GM18511 (cell line): ENCODE measurements around the gene ATP12A.

Source experiments
- ATAC-seq: cut with Tn5 transposase; IDR thresholded peaks from one replicate; pipeline ENCODE4 v1.9.1; 2021; ENCODE audit warnings: mild to moderate bottlenecking, moderate library complexity; ENCODE audit not compliant: unreplicated experiment

ATP12A gene

DNA sequence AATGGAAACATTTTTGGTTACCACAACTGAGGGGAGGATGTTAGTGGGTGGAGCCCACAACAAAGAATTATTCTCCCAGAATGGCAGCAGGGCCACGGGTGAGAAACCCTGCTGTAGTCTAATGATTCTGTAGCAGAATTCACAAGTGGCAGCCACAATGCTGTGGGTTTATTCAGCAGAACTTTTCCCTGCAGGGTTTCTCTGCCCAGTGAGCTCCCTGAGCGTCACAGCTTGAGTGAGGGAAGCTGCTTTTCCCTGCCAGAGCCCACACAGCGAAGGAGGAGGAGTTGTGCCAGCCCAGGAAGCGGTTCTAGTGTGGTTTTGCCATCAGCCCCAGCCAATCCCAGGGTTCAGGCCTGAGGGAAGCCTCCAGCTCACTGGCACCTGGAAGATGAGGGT is 4.4 kb downstream of the ATP12A start:
- ATAC-seq, result peak; percentile 49

DNA sequence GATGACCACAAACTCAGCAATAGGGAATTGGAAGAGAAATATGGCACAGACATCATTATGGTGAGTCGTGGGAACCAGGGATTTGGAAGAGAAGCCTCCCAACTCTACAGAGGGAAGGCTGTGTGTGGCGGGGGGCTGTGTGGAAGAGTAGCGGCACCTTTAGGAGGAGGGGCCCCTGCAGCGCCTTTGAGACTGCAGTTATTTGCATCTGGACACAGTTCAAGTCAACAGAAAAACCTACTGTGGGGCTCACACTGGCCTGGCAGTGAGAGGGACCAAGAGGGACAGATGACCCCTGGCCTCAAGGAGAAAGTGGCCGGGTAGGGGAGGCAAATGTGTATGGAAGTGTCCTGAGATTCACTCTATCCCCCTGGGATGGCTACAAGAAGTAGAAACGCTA is 5.1 kb downstream of the ATP12A start:
- no peak for ATAC-seq

DNA sequence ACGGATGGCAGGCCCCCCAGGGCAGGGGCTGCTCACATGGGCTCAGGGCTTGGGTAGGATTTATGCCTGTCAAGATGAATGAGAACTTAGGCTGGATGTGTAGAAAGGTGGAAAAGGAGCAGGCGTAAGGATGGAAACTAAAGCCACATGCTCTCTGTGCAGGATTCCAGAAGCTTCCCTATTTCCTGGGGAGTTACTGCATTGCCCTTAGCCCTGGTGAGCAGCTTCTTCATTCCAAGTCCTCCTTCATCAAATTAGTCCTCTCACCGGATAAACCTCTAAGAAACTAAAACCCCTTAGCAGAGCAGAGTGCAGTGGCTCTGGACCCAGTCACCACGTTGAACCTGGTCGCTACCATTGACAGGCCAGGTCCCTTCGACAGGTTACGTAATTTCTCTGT is 7.4 kb downstream of the ATP12A start:
- no peak for ATAC-seq

DNA sequence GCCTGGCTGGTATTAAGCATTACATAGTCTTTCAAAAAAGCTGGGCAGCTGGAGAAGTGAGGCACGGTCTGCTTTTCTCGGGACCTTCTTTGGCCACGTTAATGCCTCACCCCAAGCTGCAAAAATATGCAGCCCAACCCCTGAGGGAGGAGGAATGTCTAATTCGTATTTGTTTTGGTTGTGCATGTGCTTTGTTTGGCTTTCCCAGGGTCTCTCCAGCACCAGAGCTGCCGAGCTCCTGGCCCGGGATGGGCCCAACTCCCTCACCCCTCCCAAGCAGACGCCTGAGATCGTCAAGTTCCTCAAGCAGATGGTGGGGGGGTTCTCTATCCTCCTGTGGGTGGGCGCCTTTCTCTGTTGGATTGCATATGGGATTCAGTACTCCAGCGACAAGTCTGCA is 7.9 kb downstream of the ATP12A start:
- ATAC-seq, result no peak

DNA sequence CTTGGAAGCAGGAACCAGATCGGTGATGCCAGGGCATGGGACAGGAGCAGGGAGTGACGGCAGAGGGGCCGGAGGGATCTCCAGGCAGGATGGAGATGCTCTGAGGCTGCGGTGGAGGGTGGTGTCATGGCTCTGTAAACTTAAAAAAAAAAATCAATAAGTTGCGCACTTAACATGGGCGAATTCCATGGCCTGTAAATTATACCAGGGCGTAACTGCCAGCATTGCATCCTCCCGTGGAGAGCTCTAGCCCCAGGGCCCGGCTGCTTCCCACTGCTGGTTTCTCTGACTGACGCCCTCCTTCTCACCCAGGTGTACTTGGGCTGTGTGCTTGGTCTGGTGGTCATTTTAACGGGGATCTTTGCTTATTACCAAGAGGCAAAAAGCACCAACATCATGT is 8.7 kb downstream of the ATP12A start:
- no peak for ATAC-seq

DNA sequence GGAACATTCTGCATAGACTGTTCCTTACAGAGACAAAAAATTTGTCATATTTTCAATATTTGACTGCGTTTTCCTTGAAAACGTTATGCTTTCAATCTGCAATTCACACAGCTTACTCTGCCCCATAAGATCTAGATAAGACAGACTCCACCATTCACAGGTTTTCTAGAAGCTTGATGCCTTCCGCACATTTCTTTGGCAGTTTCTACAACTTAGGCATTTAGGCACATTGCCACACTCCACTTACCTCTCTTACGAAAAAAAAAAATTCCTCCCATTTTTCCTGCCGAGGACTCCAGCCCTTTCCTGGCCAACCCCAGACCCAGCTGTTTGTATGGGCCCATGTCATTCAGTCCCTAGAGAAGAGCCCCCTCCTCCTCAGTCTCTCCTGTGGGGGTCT is 11.2 kb downstream of the ATP12A start:
- no peak for ATAC-seq

DNA sequence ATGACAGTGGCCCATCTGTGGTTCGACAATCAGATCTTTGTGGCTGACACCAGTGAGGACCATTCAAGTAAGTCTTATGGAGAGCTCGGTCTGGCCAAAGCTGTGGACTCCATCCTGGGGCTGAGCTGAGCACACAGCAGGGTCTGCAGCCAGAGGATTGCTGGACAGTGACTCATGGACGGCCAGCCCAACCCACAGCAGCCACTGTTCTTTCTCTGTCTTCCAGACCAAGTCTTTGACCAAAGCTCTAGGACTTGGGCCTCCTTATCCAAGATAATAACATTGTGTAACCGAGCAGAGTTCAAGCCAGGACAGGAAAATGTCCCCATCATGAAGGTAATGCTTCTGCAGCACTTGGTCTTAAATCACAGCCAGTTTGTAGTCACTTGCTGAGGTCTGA is 12.4 kb downstream of the ATP12A start:
- no peak for ATAC-seq

DNA sequence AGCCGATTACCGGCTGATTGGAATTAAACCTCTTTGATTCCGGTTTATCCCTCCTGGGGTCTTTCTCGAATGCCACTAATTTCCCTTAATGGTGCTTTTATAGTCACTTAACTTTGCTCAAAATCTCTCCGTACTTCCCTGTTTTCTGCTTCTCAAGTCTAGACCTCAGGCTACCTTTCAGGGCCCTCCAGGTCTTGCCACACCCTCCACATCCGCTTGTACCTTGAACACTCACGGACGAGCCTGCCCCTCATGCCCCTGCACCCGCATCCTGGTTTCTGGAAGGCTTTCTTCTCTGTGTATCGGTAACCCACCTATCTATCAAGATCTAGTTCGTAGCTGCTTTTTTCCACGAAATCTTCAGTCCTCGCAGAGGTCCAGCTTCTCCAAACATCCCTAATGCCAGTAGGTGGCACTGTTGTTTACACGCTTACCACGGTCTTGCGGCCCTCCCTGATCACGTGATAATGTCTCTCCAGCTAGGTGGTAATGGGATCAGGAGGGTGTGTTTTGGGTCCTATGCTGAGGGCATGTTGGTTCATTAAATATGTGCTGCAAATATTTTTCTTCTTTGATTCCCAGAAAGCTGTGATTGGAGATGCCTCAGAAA is 13.8 kb downstream of the ATP12A start:
- ATAC-seq, result no peak

DNA sequence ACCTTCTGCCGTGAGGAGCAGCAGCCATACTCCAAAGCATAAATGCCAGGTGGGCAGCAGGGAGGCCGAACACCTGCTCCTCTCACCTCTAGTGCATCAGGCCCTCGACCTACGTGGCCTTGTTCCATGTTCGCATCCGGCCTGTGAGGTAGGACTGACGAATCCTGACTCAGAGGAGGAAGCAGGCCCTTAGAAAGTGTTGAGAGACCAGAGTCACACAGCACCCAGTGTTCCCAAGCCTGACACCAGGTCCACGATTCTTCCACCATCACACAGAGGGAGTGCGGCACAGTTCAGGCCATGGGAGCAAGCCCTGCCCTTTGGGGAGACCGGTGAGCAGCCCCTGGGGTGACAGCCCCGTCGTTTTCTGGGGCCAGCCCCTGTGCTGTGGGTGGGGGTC is 14.7 kb downstream of the ATP12A start:
- no peak for ATAC-seq

DNA sequence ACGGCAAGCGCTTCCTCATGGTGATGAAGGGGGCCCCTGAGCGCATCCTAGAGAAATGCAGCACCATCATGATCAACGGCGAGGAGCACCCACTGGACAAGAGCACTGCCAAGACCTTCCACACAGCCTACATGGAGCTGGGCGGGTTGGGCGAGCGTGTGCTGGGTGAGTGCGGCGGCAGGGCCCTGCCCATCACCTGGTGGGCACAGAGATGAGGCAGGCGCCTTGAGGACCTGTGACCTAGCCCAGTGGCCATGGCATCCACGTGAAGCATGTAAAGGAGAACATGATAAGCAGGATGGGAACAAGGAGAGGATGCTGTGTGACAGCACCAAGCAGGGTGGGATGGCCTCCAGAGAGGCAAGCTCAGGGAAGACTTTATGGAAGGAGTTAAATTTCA is 18.5 kb downstream of the ATP12A start:
- no peak for ATAC-seq

DNA sequence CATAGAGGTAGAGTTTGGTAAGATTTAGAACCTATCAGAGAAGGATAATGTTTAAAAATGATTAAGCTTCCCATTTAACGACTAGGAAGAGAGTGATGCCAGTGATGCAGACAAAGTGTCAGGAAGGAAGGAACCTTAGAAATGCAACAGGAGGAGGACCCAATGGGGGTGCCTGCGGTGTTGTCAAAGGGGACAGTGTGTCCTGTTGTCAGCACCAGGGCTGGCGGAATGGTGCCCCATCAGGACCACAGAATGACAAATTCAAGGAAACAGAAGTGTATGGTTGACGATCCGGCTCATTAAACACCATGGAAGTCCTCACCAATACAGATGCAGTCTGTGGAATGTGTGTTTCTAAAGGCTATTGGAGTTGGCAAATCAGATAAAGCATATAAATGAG is 19.3 kb downstream of the ATP12A start:
- ATAC-seq, result no peak

DNA sequence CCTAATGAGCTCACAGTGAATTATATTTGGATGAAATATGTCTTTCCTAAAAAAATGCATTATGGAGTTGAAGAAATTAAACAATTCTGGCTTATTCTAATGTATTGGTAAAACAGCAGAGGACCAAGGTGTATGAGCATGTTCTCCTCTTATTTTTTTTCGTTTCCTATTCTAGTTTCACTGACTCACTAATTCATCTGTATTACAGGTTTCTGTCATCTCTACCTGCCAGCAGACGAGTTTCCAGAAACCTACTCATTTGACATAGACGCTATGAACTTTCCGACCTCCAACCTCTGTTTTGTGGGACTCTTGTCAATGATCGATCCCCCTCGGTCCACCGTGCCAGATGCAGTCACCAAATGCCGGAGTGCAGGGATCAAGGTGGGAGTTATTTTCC is 20.3 kb downstream of the ATP12A start:
- no peak for ATAC-seq

DNA sequence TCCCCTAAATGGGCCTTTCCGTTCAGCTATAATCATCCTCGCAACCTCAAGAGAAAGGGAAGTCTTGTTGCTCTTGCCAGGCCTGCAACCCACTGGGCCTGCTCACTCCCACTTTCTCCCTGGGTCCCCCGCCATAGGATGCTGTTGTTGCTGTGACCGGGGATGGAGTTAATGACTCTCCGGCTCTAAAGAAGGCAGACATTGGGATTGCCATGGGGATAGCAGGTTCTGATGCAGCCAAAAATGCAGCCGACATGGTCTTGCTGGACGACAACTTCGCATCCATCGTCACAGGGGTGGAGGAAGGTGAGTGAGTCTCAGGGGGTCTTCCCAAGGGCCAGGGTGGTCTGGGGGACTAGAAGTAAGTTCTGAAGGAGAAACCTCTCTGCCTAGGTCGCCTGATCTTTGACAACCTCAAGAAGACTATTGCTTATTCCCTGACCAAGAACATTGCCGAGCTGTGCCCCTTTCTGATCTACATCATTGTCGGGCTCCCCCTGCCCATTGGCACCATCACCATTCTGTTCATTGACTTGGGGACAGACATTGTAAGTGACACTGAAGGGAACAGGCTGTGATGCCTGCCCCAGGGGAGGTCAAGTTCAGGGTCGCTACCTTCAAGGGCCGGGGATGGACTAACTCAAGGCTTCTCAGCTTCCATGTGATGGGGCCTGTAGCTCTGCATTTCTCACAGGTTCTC is 26.8 kb downstream of the ATP12A start:
- no peak for ATAC-seq

DNA sequence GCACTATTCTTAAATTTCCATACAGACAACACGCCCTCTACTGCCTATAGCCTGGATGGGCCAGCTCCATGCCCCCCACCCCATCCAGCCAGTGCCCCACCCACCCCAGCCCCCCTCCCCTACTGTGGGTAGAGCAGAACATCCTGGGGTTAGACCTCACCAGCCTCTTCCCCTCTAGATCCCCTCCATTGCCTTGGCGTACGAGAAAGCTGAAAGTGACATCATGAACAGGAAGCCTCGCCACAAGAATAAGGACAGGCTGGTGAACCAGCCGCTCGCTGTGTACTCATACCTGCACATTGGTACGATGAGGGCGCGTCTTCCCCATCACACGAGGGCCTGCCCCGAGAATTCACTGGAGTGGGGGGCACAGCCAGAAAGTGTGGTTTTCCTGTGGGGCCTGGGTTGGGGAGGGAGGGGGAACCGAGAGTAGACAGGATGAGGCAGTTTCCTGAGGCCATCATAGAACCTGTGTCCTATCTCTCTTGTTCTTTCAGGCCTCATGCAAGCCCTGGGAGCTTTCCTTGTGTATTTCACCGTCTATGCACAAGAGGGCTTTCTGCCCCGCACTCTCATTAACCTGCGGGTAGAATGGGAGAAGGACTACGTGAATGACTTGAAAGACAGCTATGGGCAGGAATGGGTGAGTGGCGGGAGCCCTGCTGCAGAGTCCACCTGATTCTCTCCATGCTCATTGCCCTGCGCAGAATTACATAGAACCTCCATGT is 29.1 kb downstream of the ATP12A start:
- peak; percentile 92 for ATAC-seq

DNA sequence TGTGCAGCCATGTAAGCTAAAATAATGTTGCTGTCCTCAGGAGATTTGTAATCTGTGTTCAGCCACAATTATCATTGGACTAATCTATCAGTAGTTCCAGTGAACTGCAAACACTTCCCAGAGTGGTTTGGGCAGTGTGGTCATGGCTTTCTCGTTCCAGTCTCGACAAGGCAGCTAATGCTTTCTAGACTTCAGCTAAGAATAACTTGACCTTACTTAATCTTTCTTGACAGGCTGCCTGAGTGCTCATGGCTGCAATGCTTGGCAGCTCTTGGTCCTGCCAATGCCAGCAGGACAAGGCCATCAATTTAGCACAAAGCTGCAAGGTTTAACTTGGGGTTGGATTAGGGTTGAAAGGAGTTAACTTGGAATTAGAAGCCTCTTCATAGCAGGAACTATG is 32.8 kb downstream of the ATP12A start:
- ATAC-seq, result no peak

DNA sequence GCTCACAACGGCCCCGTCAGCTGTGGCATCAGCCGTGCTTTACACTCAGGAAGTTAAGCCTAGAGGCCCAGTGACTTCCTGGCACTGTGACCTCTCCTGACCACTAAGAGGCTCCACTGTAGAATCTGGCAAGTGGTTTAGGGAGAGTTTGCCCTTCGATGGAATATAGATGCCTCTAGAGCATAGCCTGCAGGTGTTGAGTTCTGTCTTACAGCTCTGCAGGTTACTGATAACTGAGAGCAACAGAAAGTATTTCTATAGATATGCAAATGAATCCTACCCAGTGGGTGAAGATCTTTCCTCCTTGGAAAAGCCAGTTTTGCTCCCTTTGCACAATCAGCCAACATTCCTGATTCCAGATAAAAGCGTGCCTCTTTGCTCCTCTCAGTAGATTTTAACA is 35.8 kb downstream of the ATP12A start:
- ATAC-seq, result no peak

DNA sequence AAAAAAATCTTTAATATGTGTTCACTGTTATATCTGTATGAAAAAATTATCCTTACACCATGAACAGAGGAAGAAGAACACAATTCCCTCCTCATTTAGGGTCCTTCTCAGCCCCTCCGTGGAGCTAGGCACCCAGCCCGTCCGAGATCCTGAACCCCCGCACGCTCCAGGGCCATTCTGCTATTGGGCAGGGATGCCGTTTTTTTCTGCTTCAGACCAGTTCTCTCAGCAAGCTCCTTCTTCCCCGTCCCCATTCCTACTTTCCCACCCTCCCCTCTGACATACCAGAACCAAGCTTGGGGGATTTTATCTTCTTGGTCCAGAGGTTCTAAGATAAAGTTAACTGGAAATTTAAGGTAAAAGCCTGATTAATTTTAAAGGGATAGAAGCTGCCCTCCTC is 36.2 kb downstream of the ATP12A start:
- no peak for ATAC-seq

DNA sequence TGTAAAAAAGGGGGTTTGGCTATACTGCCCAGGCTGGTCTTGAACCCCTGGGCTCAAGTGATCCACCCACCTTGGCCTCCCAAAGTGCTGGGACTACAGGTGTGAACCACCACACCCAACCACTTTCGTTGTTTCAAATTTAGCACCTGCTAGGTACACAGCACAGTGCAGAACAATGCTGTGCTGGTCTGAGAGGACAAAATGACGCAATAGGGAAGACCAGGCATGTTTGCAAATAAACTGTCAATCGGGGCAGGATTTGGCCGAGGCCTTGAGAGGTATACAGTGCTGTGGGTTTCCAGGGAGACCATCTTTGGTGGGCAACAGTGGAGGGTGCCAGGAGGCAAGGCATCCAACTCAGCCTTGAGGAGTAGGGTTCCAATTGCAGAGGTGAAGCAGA is 37.0 kb downstream of the ATP12A start:
- no peak for ATAC-seq

DNA sequence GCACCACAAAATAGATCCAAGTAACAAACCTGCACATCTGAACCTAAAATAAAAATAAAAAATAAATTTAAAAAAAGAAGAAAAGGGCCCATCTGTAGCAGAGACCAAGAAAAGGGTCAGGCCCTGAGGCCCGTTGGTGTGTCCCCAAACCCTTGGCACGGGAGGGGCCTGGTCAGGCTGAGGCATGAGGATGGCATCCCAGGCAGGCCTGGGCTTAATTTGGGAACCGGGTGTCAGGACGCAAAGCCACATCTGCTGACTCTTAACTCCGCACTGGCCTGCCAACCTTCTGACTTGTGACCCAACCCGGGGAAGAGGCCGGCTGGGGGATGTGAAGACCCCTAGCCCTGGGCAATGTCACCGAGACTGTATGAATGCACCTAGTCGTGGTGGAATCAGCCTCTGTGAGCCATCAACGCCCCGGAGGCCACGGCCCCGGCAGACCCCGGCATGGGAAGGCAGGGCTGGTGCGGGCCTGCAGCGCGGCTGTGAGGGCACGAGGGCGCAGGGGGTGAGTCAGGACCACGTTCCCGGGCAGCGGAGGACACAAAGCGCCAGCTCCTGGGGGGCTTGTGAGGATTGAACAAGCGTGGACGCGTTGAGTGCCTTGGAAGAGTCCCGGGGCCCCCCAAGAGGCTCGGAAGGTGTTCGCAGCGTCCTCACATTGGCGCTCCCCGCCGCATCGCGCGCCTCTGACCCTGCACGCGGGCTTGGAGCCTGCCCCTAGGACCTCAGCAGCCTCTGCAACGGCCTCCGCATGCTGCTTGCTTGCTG is 38.2 kb downstream of the ATP12A start:
- ATAC-seq, result no peak

DNA sequence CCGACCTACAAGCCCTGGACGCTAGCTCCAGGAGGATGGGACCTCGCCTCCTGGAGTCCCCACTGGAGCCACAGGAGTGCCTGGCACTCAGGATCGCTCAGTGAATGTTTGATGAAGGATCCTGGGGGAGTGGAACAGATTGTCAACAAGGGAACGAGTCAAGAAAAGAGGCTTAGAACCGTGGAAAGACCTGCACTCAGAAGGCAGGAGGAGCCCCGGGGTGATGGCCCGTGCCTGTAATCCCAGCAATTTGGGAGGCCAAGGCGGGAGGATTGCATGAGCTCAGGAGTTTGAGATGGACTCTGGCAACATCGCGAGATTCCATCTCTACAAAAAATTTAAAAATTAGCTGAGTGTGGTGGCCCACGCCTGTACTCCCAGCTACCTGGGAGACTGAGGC is 38.9 kb downstream of the ATP12A start:
- ATAC-seq, result no peak

DNA sequence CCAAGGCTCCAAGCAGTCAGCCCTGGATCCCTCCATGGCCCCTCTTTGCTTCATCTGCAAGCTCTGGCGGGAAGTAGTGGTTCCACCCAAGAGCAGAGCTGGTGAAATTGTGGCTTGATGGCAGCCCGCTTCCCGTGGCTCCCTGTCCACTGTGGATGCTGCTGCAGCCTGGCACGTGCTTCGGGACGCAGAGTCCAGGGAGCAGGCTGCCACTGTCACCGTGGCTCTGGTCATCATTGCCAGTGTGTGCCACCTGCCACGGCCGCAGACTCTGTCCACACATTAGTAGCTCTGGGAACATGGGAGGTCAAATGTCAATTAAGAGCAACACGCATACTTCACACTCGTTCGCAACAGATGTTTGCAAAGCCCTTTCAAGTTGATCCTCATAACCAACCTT is 43.0 kb downstream of the ATP12A start:
- no peak for ATAC-seq

DNA sequence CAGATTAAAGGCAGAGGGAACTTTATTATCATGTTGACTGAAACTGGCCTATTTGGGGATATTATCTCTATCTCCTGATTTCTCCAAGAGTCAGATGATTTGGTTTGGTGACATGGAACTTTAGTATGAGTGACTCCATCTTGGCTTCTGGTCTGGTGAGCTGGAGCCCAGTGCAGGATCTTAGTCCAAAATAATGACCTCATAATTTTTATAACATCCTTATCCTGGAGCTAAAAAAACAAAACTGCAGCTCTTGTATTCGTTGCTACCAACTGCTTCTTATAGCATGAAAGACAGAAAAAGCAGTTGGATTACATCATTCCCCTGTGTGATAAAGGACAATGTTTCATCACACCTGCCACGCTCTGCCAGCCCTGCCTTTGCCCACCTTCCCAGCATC is 44.5 kb downstream of the ATP12A start:
- no peak for ATAC-seq
